WI38 (cell line): ENCODE measurements around the gene WNK2.

Experiments used
- H3K4me3 ChIP-seq: 2 replicates; pipeline ENCODE4 v1.5.1; 2011; ENCODE audit warnings: low read depth, mild to moderate bottlenecking, control low read depth, low read length
- TF ChIP-seq, protein P1 (sequence below): IDR thresholded peaks from 2 replicates; pipeline ENCODE4 v1.5.1; 2012; ENCODE audit warnings: low read depth, mild to moderate bottlenecking, control low read depth, low read length

WNK2 gene

GRCh38 chr9:93198117-93198837 lies 14.3 kb downstream of the WNK2 start:
- no peak overlapping the region for H3K4me3 ChIP-seq
- TF ChIP-seq, protein P1, sequence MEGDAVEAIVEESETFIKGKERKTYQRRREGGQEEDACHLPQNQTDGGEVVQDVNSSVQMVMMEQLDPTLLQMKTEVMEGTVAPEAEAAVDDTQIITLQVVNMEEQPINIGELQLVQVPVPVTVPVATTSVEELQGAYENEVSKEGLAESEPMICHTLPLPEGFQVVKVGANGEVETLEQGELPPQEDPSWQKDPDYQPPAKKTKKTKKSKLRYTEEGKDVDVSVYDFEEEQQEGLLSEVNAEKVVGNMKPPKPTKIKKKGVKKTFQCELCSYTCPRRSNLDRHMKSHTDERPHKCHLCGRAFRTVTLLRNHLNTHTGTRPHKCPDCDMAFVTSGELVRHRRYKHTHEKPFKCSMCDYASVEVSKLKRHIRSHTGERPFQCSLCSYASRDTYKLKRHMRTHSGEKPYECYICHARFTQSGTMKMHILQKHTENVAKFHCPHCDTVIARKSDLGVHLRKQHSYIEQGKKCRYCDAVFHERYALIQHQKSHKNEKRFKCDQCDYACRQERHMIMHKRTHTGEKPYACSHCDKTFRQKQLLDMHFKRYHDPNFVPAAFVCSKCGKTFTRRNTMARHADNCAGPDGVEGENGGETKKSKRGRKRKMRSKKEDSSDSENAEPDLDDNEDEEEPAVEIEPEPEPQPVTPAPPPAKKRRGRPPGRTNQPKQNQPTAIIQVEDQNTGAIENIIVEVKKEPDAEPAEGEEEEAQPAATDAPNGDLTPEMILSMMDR, result no peak

- TF ChIP-seq, protein P1, result no peak
- no peak overlapping the region for H3K4me3 ChIP-seq
Observed at GRCh38 chr9:93198838-93199625, 15.1 kb downstream of the WNK2 start.

GRCh38 chr9:93200449-93200742 lies 16.5 kb downstream of the WNK2 start:
- TF ChIP-seq, protein P1, result no peak
- no peak overlapping the region for H3K4me3 ChIP-seq

DNA sequence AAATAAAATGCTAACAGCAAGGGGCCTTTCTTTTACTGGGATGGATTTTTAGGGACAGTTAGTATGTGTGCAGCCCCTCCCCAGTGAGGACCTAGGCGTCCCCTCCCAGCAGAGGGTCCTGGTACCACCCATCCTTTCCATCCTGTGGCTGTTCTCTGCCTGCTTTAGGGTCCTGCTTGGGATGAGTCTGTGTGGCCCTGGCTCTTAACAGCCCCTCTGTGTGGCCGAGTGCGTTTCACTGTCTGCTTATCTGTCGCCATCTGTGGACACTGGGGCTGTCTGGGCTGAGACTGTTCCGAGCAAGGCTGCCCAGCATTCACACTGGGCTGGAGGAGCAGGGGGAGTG lies 17.0 kb downstream of the WNK2 start:
- no peak overlapping the region for H3K4me3 ChIP-seq
- TF ChIP-seq, protein P1, result no peak

DNA sequence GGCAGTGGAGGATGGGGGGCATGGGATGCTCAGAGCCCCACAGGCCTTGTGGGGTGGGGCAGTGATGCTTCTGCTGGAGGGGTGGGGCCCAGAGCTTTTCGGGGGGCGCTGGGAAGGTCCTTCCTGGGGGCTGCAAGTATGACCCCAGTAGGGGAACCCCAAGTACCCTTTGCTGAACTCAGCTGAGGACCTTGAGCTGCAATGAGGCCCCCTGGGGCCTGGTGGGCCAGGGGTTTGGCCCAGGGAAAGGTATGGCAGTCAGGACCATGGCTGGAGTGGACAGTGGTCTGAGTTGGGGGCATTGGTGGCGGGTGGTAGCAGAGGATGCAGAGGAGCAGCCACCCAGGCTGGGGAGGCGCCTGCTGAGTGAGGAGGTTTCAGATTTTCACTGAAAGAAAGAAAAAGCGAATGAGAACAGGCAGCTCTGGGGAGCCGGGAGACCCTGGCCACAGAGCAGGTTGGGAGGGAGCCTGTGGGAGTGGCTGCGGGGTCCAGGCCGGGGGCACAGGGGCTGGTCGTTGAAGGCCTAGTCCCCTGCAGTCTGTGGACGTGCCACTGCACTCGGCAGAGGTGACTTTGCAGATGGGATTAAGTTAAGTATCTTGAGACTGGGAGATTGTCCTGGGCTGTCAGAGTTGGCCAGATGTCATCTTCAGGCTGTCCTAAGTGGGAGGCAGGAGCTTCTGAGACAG lies 19.2 kb downstream of the WNK2 start:
- H3K4me3 ChIP-seq, result no peak overlapping the region
- TF ChIP-seq, protein P1, result no peak

DNA sequence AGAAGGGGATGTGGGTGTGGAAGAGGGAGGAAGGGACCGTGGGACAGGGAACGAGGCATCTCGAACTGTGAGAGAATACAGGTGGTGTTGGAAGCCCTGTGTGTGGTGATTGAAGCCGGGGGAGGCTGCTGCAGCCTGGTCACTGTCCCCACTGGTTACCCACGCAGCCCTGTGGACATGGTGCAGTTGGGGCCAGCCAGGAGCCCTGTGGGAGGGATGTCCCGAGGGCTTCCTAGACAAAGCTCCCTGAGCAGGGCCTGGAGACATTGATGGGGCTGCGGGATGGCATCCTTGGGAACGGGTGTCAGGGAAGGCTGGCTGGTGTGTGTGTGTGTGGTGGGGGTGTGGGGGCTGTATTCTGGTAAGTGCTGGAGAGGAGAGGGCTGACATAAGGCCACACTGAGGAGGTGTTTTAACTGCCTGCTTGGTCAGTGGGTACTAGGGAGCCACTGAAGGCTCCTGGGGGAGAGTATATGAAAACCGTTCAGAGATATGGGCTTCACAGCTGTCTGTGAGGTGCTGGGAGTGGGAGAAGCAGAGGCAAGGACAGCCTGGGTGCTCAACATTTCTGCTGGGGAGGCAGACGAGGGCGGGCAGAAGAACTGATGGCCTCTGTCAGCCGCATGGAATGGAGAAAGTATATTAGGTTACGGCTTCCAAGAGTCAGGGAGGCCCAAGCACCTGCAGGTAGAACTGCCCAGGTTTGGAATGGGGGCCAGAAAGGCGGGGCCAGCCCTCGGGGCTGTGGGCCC lies 20.0 kb downstream of the WNK2 start:
- H3K4me3 ChIP-seq, result no peak overlapping the region
- TF ChIP-seq, protein P1, result no peak
